GM12801 (cell line): ENCODE results near the gene ACKR1.

ENCODE experiments used
- TF ChIP-seq, protein P1 (sequence below): IDR thresholded peaks from one replicate; pipeline ENCODE4 v1.5.1; 2011; ENCODE audit warnings: control low read depth; ENCODE audit not compliant: insufficient read length; ENCODE audit errors: extremely low read depth

The ACKR1 gene

GRCh38 chr1:159211331-159212136 lies 6.9 kb downstream of the ACKR1 start:
- TF ChIP-seq, protein P1, sequence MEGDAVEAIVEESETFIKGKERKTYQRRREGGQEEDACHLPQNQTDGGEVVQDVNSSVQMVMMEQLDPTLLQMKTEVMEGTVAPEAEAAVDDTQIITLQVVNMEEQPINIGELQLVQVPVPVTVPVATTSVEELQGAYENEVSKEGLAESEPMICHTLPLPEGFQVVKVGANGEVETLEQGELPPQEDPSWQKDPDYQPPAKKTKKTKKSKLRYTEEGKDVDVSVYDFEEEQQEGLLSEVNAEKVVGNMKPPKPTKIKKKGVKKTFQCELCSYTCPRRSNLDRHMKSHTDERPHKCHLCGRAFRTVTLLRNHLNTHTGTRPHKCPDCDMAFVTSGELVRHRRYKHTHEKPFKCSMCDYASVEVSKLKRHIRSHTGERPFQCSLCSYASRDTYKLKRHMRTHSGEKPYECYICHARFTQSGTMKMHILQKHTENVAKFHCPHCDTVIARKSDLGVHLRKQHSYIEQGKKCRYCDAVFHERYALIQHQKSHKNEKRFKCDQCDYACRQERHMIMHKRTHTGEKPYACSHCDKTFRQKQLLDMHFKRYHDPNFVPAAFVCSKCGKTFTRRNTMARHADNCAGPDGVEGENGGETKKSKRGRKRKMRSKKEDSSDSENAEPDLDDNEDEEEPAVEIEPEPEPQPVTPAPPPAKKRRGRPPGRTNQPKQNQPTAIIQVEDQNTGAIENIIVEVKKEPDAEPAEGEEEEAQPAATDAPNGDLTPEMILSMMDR = no peak

DNA sequence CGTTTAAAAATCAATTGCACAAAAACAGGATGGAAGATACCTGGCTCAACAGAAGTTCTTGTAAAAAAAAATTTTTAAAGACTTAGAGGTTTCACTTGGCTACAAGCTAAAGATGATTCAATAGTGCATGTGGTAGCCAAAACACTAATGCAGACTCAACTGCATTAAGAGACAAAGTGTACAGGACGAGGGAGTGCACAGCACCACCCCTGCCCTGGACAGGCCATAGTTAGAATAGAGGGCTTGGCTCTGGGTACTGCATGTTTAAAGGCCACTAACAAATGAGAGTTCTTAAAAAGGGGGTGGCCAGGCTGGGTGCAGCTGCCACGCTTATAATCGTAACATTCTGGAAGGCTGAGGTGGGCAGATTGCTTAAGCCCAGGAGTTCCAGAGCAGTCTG lies 7.9 kb downstream of the ACKR1 start:
- TF ChIP-seq, protein P1 = no peak

DNA sequence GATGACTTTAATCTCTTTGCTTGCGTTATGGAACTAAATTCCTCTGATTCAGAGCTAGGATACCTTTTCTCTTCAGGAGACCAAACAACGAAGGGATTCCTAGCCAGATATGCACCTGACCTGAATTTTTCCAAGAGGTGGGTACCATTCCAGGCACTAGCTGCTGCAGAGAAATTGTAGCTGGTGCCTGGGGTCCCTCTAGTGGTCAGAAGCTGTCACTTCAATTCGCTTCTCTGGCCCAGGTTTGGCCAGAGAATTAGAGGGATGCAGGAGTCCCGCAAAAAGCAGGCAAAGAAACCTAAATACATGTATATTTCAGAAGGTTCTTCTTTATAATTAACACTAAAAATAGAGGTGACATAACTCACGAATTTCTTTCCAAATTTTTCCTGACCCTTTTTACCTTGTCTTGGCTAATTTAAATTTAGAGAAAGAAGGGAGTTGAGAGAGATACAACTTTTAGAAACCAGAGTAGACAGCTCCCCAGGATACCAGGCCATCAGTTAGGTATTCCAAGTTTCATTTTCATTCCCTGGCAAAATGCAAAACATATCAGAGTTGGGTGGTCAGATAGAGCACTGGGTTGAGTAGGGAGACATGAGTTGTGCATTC lies 9.6 kb downstream of the ACKR1 start:
- TF ChIP-seq, protein P1 = peak; percentile 73

DNA sequence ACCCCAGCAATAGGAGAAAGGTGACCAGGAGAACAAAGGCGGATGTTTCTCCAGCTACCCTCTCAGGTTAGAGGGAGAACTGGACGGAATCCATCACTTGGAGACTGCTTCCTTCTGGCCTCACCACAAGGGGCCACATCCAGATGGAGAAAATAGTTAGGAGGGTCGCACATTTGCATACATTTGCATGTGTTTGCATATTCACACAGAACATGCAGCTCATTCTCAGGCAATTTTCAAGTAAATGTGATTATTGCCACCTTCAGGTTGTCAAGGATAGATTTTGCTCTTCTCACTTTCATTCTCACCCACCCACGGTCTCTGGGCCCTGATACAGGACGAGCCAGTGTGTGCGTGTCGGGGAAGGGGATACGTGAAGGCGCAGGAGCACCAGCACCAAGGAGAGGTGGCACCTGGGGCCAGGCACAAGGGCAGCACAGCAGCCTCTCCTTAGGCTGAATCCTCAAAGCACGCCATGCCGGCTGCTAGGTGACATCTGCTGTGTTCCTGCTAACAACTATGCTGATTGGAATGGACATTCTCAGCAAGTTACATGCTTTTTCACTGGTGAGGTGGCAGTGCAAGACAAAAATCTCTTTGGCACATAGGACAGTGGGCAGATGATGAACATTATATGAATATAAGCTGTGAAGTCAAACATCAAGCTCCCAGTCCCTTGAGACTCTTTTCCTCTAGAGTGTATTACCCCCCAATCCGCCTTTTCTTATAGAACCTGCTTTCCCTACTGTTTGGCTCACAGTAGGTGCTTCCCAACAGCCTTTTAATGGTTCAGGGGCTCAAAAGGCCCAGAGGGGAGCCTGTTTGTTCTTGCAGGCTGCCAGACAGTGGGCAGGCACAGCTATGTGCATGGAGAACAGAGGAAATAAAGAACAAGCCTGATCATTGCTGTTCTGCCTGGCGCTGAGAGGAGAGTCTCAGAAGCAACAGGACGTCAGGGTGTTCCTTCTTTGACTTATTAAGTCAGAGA lies 14.3 kb downstream of the ACKR1 start:
- TF ChIP-seq, protein P1 = no peak

DNA sequence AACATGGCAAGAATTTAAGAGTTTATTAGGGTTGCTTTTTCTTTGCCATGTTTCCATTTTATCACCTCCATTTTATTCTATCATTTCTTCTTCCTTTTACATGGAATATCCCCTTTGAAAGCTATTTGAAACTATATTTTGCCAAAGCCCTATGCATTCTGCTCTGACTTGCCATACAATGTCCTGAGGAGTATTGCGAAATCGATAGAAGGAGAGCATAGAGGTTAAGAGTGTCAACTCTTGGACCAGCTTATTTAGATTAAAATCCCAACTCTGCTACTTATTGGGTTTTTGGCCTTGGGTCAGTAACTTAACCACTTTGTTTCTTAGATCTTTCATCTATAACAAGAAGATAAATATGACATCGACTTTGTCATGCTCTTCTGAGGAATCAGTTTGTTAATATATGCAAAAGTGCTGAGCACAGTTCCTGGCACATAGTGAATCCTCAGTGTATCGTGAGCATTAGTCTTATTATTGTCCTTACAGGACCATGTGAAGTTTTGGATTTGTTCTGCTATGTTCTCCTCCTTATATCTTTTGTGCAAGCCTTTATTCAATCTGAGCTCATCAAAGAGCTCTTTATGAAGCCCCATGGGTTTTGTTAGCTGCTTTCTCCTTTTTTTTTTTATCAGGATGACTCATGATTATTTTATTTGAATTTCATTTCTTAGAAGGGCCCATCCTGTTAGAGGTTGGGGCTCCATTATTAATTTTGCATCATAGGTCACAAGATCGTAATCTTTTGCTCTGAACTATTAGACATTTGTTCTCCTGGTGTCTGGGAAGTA lies 17.6 kb downstream of the ACKR1 start:
- TF ChIP-seq, protein P1 = no peak

- TF ChIP-seq, protein P1 = no peak
Observed at GRCh38 chr1:159223004-159223403, 18.3 kb downstream of the ACKR1 start.

GRCh38 chr1:159228554-159228953 lies 23.9 kb downstream of the ACKR1 start:
- TF ChIP-seq, protein P1 = no peak
